PFSK-1 (cell line): ENCODE results near the gene SMYD4.

Experiments used
- FOXP2 ChIP-seq: optimal IDR thresholded peaks from 2 replicates; pipeline ENCODE3; 2011; ENCODE audit warnings: borderline replicate concordance, control low read depth, inconsistent platforms; ENCODE audit not compliant: insufficient read depth; ENCODE audit errors: extremely low read length, extremely low read depth
- POLR2AphosphoS5 ChIP-seq: IDR thresholded peaks from 2 replicates; pipeline ENCODE4 v1.6.1; 2012; ENCODE audit warnings: low read depth, mild to moderate bottlenecking, control low read depth, low read length, moderate library complexity
- REST ChIP-seq, 2 experiments: IDR thresholded peaks; 2 replicates each; pipeline versions ENCODE4 v1.6.1 to v1.8.0; 2011 to 2012; ENCODE audit warnings: low read depth in 2 of 2, low read length in 2 of 2, control low read depth in 1 of 2, inconsistent platforms in 1 of 2, mild to moderate bottlenecking in 1 of 2, moderate library complexity in 1 of 2; ENCODE audit not compliant: insufficient read depth in 1 of 2
- SIN3A ChIP-seq: IDR thresholded peaks from 2 replicates; pipeline ENCODE4 v1.6.1; 2012; ENCODE audit warnings: mild to moderate bottlenecking, low read length, moderate library complexity, borderline replicate concordance; ENCODE audit not compliant: insufficient read depth
- TAF1 ChIP-seq: IDR thresholded peaks from 2 replicates; pipeline ENCODE4 v1.6.1; 2012; ENCODE audit warnings: low read length, control low read depth, borderline replicate concordance; ENCODE audit not compliant: insufficient read depth

SMYD4 gene

GRCh38 chr17:1834380-1835149 is 4.9 kb upstream of the SMYD4 start:
- TF ChIP-seq SIN3A (no peak), REST (IDR thresholded peaks at IDR 0.05; ENCODE audit: insufficient read depth in 1 of 2, low read depth in 2 of 2, low read length in 2 of 2) (no peak), TAF1 (no peak), FOXP2 (no peak), POLR2AphosphoS5 (no peak)

- no peak for TF ChIP-seq TAF1
- TF ChIP-seq REST (IDR thresholded peaks at IDR 0.05; ENCODE audit: insufficient read depth in 1 of 2, low read depth in 2 of 2, low read length in 2 of 2) = no peak
- TF ChIP-seq SIN3A = no peak
- no peak for TF ChIP-seq FOXP2
- no peak for TF ChIP-seq POLR2AphosphoS5
These were observed 586 bp upstream of the SMYD4 start for GRCh38 chr17:1830288-1830687.

GRCh38 chr17:1829216-1829591 is 498 bp downstream of the SMYD4 start:
- TF ChIP-seq TAF1 (no peak), POLR2AphosphoS5 (no peak), FOXP2 (no peak)

GRCh38 chr17:1820528-1821252 is 9.0 kb downstream of the SMYD4 start:
- TF ChIP-seq SIN3A = no peak
- no peak for TF ChIP-seq REST (IDR thresholded peaks at IDR 0.05; ENCODE audit: insufficient read depth in 1 of 2, low read depth in 2 of 2, low read length in 2 of 2)
- no peak for TF ChIP-seq POLR2AphosphoS5
- no peak for TF ChIP-seq TAF1
- TF ChIP-seq FOXP2 = no peak

- TF ChIP-seq POLR2AphosphoS5 = no peak
- TF ChIP-seq TAF1 = no peak
- TF ChIP-seq SIN3A = no peak
- no peak for TF ChIP-seq REST (IDR thresholded peaks at IDR 0.05; ENCODE audit: insufficient read depth in 1 of 2, low read depth in 2 of 2, low read length in 2 of 2)
- TF ChIP-seq FOXP2 = no peak
These were observed 16.6 kb downstream of the SMYD4 start for GRCh38 chr17:1813088-1813487.
